OCI-LY3 (cell line): Measurements from ENCODE around the gene MACO1.

Source experiments
- EZH2phosphoT487 ChIP-seq: fragments of 200-600 bp; shearing (Covaris generic); IDR thresholded peaks from 2 replicates; pipeline ENCODE4 v1.6.1; 2018; ENCODE audit warnings: antibody characterized with exemption, mixed run types, low read depth
- TF ChIP-seq, protein P1 (sequence below): fragments of 200-600, 300-600 bp; sonication (generic); IDR thresholded peaks from 2 replicates; pipeline ENCODE4 v1.5.1; 2014; ENCODE audit warnings: antibody characterized with exemption, low read length, low read depth

DNA sequence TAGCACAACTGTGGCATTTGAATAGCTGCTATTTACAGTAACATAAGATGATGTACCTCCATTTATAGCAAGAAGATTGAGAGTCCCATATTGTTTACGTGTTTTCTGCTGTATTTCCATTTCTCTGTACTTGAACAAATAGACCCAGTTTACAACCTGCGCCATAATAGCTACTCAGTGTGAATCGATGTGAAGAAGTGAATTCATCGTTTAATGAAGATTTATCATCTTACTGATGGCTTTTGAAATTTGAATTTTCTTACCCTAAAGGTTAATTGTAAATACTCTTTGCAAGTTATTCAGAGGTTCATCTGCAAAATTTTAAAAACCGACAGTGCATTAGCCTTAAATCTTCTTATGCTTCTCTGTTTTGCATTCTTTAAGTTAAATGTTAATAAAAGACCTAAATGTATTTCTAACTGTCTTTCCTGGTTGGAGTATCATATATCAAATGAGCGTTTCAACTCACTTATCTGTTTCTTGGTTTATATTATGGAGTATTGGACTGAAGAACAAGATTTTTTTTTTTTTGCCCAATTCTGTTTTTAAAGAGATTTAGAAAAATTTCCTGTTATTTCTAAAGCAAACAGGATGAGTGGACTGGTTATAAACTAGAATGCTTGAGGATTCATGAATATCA, 2.2 kb downstream of the MACO1 start:
- TF ChIP-seq, protein P1, sequence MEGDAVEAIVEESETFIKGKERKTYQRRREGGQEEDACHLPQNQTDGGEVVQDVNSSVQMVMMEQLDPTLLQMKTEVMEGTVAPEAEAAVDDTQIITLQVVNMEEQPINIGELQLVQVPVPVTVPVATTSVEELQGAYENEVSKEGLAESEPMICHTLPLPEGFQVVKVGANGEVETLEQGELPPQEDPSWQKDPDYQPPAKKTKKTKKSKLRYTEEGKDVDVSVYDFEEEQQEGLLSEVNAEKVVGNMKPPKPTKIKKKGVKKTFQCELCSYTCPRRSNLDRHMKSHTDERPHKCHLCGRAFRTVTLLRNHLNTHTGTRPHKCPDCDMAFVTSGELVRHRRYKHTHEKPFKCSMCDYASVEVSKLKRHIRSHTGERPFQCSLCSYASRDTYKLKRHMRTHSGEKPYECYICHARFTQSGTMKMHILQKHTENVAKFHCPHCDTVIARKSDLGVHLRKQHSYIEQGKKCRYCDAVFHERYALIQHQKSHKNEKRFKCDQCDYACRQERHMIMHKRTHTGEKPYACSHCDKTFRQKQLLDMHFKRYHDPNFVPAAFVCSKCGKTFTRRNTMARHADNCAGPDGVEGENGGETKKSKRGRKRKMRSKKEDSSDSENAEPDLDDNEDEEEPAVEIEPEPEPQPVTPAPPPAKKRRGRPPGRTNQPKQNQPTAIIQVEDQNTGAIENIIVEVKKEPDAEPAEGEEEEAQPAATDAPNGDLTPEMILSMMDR, result no peak
- no peak for TF ChIP-seq EZH2phosphoT487
